Muscle of leg (tissue), 11 donors: ENCODE measurements around the gene PCSK5. TPM values are rescaled to one million over a fixed set of nuclear protein-coding genes. Genes with fewer than 3 reads are reported as not detected.
A peak's percentile ranks its signal among the peaks of the same experiment; 100 is the strongest.

ENCODE experiments used
- DNase-seq: peaks from one replicate; pipeline ENCODE4 v3.0.0; 2013
- H3K27ac ChIP-seq: one replicate; pipeline ENCODE4 v1.5.1; 2013; ENCODE audit warnings: mild to moderate bottlenecking, low read length, control low read depth
- H3K27me3 ChIP-seq: one replicate; pipeline ENCODE4 v1.6.1; 2013; ENCODE audit warnings: low read length; ENCODE audit not compliant: control insufficient read depth, insufficient read depth
- H3K36me3 ChIP-seq: one replicate; pipeline ENCODE4 v1.6.1; 2013; ENCODE audit warnings: low read length; ENCODE audit not compliant: control insufficient read depth, insufficient read depth
- H3K4me1 ChIP-seq: one replicate; pipeline ENCODE4 v1.6.1; 2013; ENCODE audit warnings: low read length; ENCODE audit not compliant: control insufficient read depth, insufficient read depth
- H3K4me3 ChIP-seq: one replicate; pipeline ENCODE4 v1.5.1; 2013; ENCODE audit warnings: low read length, control low read depth
- H3K9me3 ChIP-seq: replicated peaks from 2 replicates; pipeline ENCODE4 v1.6.1; 2013; ENCODE audit warnings: low read depth, low read length; ENCODE audit not compliant: control insufficient read depth
- WGBS: methylation state at CpG from one replicate; pipeline ENCODE4 v1.1.5; 2013; ENCODE audit warnings: missing lambda C conversion rate; ENCODE audit not compliant: insufficient coverage; 5-methylcytosine and 5-hydroxymethylcytosine counted together
- polyA plus RNA-seq, 8 donors: library from polyadenylated mRNA; unstranded; fragments of 120-200 nt; gene quantifications; one replicate each; pipeline versions ENCODE4 v1.2.1 to v1.2.3, GENCODE V29; 2013; ENCODE audit warnings: inconsistent platforms in 1 of 8, low replicate concordance in 1 of 8; ENCODE audit not compliant: insufficient read length in 8 of 8, insufficient read depth in 1 of 8
- total RNA-seq: library from RNA; stranded (reverse); fragments of 120-200 nt; gene quantifications from one replicate; pipeline ENCODE4 v1.2.4, GENCODE V29; 2013

The PCSK5 gene
- total and polyA plus RNA-seq, 9 donors: 12.9 to 22.1 (median 16.7) TPM

- Histone ChIP-seq H3K27ac (no peak overlapping the region), H3K27me3 (no peaks in the 10 kb centered on the region), H3K9me3 (no peaks in the 10 kb centered on the region), H3K4me3 (no peak overlapping the region), H3K4me1 (no peaks in the 10 kb centered on the region), H3K36me3 (no peaks in the 10 kb centered on the region)
- no CpG with 5 or more reads among the region's 1 CpG for WGBS
- no peak for DNase-seq
Measured at GRCh38 chr9:76206821-76207220, 316.3 kb downstream of the PCSK5 start.

DNA sequence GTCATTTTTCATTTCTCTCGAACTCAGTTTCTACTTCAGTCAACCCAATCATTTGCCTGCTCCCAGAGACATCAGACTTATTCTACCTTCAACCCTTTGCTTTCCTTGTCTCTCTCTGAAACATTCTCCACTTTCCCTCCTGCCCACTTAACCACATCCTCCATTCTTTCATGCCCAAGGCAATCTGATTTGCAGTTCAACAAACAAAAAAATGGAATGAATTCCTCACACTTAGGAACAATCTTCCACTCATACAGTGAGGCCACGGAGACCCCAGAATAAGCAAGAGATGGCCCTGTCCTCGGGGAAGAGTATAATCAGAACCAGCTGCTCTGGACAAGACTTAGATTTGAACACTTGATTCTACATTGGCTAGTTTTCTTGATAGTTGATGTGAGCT is 323.3 kb downstream of the PCSK5 start:
- H3K4me3 ChIP-seq: no peak overlapping the region
- WGBS: 100% methylated on average over 1 of the region's 3 CpGs
- no peaks in the 10 kb centered on the region for H3K27me3 ChIP-seq
- H3K4me1 ChIP-seq: peaks cover 7% of the 10 kb centered on the region
- H3K27ac ChIP-seq: no peak overlapping the region
- DNase-seq: no peak
- no peaks in the 10 kb centered on the region for H3K9me3 ChIP-seq
- H3K36me3 ChIP-seq: no peaks in the 10 kb centered on the region

- no peaks in the 10 kb centered on the region for H3K36me3 ChIP-seq
- no peaks in the 10 kb centered on the region for H3K27me3 ChIP-seq
- WGBS: 25% methylated on average over 1 of the region's 1 CpG
- H3K4me3 ChIP-seq: no peak overlapping the region
- H3K9me3 ChIP-seq: no peaks in the 10 kb centered on the region
- H3K4me1 ChIP-seq: peaks cover 10% of the 10 kb centered on the region
- DNase-seq: peak; percentile 28
- H3K27ac ChIP-seq: no peak overlapping the region
Measured at GRCh38 chr9:76215066-76215465, 324.6 kb downstream of the PCSK5 start.

DNA sequence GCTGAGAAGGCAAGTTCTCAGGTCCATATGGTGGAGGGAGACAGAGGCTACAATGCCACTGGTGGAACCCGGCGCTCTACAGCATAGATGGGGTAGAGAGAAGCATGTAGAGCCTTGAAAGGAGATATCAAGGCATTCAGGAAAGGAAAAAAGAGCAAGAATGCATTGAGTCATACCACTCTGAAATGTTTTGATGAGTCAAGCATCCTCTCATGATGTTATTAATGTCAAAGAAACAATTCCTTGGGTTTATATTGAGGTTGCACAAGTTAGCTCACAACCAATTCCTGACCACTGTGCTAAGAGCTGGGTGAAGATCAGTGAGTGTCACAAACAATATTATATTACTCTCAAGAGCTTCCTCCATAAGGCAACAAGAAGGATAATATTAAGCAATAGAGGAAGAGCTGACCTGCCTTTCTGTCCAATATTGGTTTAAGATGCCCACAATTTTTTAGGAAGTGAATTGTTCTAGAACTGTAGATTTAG is 325.7 kb downstream of the PCSK5 start:
- DNase-seq: no peak
- no peaks in the 10 kb centered on the region for H3K27me3 ChIP-seq
- H3K9me3 ChIP-seq: no peaks in the 10 kb centered on the region
- H3K36me3 ChIP-seq: no peaks in the 10 kb centered on the region
- H3K4me3 ChIP-seq: no peak overlapping the region
- peaks cover 10% of the 10 kb centered on the region for H3K4me1 ChIP-seq
- WGBS: 93% methylated on average over 2 of the region's 2 CpGs
- H3K27ac ChIP-seq: no peak overlapping the region

- H3K9me3 ChIP-seq: no peaks in the 10 kb centered on the region
- WGBS: 70% methylated on average over 6 of the region's 9 CpGs
- no peak overlapping the region for H3K4me3 ChIP-seq
- no peaks in the 10 kb centered on the region for H3K27me3 ChIP-seq
- H3K27ac ChIP-seq: no peak overlapping the region
- no peaks in the 10 kb centered on the region for H3K36me3 ChIP-seq
- peaks cover 10% of the 10 kb centered on the region for H3K4me1 ChIP-seq
- peak; percentile 13 for DNase-seq
Measured at GRCh38 chr9:76218117-76218885, 327.8 kb downstream of the PCSK5 start.

- H3K36me3 ChIP-seq: no peaks in the 10 kb centered on the region
- 44% methylated on average over 6 of the region's 9 CpGs for WGBS
- no peak overlapping the region for H3K27ac ChIP-seq
- DNase-seq: peak; percentile 11
- no peak overlapping the region for H3K4me3 ChIP-seq
- no peaks in the 10 kb centered on the region for H3K27me3 ChIP-seq
- peaks cover 10% of the 10 kb centered on the region for H3K4me1 ChIP-seq
- H3K9me3 ChIP-seq: no peaks in the 10 kb centered on the region
Measured at GRCh38 chr9:76218886-76219445, 328.5 kb downstream of the PCSK5 start.

GRCh38 chr9:76219560-76220151 is 329.2 kb downstream of the PCSK5 start:
- Histone ChIP-seq H3K27ac (no peak overlapping the region), H3K36me3 (no peaks in the 10 kb centered on the region), H3K4me3 (no peak overlapping the region), H3K27me3 (no peaks in the 10 kb centered on the region), H3K4me1 (peaks cover 10% of the 10 kb centered on the region), H3K9me3 (no peaks in the 10 kb centered on the region)
- DNase-seq: peak; percentile 26
- WGBS: 59% methylated on average over 3 of the region's 11 CpGs

GRCh38 chr9:76221423-76221822 is 330.9 kb downstream of the PCSK5 start:
- Histone ChIP-seq H3K4me3 (no peak overlapping the region), H3K27me3 (no peaks in the 10 kb centered on the region), H3K27ac (no peak overlapping the region), H3K4me1 (peaks cover 10% of the 10 kb centered on the region), H3K9me3 (no peaks in the 10 kb centered on the region), H3K36me3 (no peaks in the 10 kb centered on the region)
- WGBS: 61% methylated on average over 3 of the region's 6 CpGs
- no peak for DNase-seq

- H3K4me3 ChIP-seq: no peak overlapping the region
Measured at GRCh38 chr9:76223749-76224340, 333.4 kb downstream of the PCSK5 start.

DNA sequence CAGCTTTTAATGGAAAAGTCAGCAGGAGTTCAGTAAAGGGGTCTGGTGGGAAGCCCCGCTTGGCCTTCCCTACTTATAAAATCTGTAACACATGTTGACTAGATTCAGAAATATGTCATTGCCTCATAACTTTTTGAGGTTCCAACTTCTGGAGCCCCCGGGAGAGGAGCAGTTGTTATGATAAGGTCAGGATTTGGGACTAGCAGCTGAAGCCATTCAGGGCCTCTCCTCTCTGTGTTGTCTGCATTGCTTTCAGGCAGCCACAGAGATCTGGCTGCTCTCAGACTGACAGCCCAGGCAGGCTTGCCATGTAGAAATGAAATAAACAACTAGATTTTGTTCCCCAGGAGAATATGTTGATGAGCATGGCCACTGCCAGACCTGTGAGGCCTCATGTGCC is 336.7 kb downstream of the PCSK5 start:
- Histone ChIP-seq H3K9me3 (no peaks in the 10 kb centered on the region), H3K4me3 (no peak overlapping the region), H3K36me3 (no peaks in the 10 kb centered on the region), H3K4me1 (peaks cover 3% of the 10 kb centered on the region), H3K27ac (no peak overlapping the region), H3K27me3 (no peaks in the 10 kb centered on the region)
- 67% methylated on average over 1 of the region's 2 CpGs for WGBS
- DNase-seq: peak; percentile 37

More at GRCh38 chr9:76223749-76224340, 333.4 kb downstream of the PCSK5 start:
- DNase-seq: no peak
- H3K27ac ChIP-seq: no peak overlapping the region
- H3K4me1 ChIP-seq: peaks cover 2% of the 10 kb centered on the region
- no peaks in the 10 kb centered on the region for H3K36me3 ChIP-seq
- H3K9me3 ChIP-seq: no peaks in the 10 kb centered on the region
- WGBS: no CpG with 5 or more reads among the region's 3 CpGs
- no peaks in the 10 kb centered on the region for H3K27me3 ChIP-seq
